GM19324 (cell line): ENCODE measurements around the gene SEBOX.
A peak's percentile ranks its signal among the peaks of the same experiment; 100 is the strongest.

ENCODE experiments used
- ATAC-seq: cut with Tn5 transposase; IDR thresholded peaks from one replicate; pipeline ENCODE4 v1.9.1; 2021; ENCODE audit warnings: mild to moderate bottlenecking, moderate library complexity; ENCODE audit not compliant: unreplicated experiment, low FRiP score

SEBOX gene

DNA sequence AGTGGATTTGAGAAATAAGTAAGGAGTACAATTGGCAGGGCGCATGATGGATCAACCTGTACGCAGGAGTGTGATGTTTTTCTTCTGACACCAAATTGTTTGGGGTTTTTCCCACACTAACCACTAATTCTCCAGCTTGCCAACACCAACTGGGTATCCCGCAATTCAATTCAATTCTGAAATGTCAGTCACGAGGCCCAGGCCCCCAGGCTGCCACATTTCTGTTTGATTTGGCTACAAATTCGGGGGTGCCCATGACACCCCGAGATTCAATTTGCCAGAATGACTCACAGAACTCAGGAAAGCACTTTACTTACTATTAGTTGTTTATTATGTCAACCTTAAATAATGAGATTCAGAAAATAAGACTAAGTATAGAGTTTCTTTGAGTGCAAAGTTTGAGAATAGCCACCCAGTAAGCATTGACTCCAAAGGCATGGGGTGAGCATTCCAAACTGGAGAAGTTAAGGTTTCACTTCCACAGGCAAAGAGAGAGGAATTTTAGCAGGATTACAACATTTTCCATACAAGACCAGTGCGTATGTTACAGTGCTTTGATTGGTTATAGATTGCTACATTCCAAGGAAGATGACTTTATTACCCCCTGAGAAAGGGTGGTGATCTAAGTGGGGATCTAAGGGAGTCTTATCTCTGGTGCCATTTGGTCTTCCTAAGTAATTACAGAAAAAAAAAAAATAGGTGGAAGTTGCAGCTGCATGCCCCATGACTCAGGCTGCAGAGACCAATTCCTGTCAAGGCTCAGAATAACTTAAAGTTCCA is 29.5 kb upstream of the SEBOX start:
- no peak for ATAC-seq

DNA sequence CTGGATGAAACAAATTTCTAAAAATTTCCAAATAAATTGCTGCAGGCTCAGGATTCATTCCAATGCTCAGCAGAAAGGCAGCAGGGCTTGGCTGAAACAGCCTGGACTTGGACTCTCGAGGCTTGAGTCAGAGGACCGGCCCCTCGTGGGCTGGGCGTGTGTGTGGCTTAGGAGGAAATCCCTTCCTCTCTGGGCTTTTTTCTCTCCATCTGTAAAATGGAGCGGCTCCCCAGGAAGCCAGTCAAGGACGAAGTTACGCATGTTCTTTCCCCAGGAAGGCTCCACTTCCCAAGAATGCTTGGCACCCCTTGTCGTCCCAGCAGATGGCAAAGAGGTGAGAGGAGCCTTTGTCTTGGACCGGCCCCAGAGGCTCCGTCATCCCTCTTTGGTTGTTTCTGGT is 27.5 kb upstream of the SEBOX start:
- ATAC-seq: no peak

DNA sequence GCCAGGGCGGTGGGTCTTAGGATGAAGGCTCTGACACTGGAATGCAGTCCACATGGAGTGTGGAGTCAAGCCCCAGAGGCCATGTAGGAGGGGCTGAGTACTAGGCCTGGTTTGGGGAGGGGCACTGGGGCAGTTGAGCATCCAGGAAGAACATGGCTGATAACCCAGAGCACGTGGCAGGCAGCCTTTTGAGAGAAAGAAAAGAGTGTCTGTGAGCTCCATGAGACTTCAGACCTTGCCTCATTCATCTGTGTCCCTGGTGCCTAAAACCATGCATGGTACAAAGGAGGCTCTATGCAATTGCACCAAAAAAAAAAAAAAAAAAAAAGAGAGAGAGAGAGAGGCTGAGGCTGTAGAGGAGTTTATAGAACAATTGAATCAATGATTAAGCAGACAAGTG is 26.4 kb upstream of the SEBOX start:
- ATAC-seq: no peak

DNA sequence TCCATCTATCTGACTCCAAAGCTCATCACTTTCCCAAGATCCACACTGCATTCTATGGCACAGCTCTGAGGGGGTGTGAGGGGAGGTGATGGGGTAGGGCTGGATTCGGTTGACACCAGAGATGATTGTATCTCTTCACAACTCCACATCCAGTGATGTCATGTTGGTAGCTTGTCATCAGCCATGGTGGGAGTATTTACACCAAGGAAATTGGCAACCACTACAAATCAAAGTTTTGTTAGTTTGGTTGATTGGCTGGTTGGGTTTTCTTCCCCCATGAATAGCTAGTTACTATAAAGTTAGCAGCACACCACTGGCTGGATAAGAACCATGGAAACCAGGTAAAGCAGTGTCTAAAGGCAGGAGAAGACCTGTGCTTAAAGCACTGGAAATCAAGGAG is 26.0 kb upstream of the SEBOX start:
- ATAC-seq: no peak

DNA sequence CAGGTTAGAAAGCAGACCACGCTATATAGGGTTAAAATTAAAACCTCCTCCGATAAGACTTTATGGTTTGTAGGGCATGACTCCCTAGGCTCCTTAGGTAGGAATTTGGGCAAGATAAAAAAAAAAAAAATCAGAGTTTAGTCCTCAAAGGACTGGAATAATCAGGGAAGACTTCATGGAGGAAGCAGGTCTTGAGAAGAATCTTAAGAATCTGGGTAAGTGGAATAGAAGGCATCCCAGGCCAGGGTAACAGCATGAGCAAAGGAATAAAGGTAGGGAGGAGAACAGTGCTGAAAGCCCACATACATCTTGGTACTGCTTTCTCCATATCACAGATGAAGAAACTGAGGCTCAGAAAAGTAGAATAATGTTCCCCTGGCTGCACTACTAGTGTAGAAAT is 25.6 kb upstream of the SEBOX start:
- ATAC-seq: no peak

DNA sequence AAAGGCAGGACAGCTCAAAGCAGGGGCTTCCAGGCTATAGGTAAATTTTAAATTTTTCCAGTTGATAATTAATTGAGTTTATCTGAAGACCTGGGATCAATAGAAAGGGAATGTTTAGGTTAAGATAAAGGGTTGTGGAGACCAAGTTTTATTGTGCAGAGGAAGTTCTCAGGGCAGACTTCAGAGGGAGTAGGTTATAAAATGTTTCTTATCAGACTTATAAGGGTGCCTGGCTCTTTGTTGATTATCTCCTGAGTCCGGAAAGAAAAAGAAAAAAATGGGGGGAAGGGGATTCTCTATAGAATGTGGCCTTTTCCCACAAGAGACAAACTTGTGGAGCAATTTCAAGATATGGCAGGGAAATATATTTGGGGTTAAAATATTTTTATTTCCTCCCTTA is 25.1 kb upstream of the SEBOX start:
- ATAC-seq: no peak

DNA sequence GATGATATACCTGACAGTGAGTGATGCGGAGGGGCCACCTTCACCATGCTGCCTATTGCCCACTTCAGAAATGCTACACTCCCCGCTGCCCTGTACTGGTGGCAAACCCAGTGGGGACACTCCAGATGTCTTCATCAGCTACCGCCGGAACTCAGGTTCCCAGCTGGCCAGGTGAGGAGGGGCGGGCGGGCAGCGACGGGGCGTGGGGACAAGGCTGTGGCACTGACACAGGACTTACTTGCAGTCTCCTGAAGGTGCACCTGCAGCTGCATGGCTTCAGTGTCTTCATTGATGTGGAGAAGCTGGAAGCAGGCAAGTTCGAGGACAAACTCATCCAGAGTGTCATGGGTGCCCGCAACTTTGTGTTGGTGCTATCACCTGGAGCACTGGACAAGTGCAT is 23.1 kb upstream of the SEBOX start:
- no peak for ATAC-seq

DNA sequence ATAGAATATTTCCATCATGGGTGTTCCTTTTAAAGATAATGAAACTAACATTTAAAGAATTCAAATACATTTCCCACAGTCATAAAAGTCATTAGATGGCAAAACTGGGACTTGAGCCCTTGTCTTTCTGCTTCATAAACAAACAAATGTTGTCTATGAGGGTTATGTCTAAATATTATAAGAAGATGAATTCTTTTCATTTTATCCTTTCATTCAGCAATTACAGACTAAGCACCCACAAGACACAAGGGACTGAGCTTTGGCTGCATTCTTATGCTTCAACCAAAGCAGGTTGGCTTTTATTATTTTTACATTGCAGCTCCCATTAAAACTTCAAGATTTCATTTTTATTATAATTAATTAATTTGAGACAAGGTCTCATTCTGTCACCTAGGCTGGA is 21.4 kb upstream of the SEBOX start:
- ATAC-seq: no peak

DNA sequence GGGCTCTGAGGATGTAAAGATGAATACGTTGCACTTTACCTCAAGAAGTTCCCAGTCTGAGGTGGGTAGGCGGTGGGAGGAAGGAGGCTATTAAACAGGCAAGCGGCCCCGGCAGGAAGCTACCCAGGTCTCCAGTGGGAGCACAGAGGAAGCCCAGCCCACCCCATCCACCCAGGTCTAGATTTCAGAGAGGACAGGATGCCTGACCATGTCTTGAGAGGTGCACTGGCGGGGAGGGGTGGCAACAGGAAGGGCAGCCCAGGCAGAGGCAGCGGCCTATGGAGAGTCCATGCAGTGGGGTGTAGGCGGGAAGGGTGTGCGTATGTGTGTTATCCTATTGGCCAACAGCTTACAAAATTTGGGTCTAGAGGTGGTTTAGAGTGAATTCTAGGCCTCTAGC is 20.4 kb upstream of the SEBOX start:
- no peak for ATAC-seq

DNA sequence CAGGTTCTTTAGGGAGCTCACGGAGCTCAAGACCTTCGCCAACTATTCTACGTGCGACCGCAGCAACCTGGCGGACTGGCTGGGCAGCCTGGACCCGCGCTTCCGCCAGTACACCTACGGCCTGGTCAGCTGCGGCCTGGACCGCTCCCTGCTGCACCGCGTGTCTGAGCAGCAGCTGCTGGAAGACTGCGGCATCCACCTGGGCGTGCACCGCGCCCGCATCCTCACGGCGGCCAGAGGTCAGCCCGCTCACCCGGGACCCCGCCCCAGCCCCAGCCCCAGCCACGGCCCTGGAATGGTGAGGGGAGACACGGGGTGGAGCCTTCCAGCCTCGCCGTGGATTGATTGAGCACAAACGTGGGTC is 20.0 kb upstream of the SEBOX start:
- no peak for ATAC-seq

DNA sequence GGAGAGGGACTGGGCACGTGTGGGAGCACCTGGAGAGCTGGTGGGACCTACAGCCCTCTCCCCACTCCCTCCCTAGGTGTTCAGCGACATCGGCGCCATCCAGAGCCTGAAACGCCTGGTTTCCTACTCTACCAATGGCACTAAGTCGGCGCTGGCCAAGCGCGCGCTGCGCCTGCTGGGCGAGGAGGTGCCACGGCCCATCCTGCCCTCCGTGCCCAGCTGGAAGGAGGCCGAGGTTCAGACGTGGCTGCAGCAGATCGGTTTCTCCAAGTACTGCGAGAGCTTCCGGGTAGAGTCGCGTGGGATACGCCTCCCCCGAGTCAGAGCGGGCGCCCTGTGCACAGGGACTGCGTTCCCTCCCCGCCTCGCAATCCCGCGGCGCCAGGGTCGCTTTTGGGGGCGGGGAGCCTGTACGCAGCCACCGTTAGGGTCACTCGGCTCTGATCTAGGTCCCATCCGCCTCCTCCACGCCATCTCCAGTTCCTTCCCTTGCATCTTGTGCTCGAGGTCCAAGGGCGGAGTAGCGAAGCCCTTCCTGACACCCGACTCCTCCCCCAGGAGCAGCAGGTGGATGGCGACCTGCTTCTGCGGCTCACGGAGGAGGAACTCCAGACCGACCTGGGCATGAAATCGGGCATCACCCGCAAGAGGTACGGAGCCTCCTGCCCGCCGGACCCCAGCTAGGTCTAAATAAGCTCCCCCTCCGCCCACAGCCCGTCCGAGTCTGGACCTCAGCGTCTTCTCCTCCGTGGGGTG is 19.5 kb upstream of the SEBOX start:
- ATAC-seq: no peak

DNA sequence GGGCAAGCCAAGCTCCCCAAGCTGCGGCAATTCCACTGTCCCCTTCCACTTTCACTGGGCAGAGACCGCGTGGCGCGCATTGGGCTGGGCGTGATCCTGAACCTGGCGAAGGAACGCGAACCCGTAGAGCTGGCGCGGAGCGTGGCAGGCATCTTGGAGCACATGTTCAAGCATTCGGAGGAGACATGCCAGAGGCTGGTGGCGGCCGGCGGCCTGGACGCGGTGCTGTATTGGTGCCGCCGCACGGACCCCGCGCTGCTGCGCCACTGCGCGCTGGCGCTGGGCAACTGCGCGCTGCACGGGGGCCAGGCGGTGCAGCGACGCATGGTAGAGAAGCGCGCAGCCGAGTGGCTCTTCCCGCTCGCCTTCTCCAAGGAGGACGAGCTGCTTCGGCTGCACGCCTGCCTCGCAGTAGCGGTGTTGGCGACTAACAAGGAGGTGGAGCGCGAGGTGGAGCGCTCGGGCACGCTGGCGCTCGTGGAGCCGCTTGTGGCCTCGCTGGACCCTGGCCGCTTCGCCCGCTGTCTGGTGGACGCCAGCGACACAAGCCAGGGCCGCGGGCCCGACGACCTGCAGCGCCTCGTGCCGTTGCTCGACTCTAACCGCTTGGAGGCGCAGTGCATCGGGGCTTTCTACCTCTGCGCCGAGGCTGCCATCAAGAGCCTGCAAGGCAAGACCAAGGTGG is 16.3 kb upstream of the SEBOX start:
- ATAC-seq: no peak

DNA sequence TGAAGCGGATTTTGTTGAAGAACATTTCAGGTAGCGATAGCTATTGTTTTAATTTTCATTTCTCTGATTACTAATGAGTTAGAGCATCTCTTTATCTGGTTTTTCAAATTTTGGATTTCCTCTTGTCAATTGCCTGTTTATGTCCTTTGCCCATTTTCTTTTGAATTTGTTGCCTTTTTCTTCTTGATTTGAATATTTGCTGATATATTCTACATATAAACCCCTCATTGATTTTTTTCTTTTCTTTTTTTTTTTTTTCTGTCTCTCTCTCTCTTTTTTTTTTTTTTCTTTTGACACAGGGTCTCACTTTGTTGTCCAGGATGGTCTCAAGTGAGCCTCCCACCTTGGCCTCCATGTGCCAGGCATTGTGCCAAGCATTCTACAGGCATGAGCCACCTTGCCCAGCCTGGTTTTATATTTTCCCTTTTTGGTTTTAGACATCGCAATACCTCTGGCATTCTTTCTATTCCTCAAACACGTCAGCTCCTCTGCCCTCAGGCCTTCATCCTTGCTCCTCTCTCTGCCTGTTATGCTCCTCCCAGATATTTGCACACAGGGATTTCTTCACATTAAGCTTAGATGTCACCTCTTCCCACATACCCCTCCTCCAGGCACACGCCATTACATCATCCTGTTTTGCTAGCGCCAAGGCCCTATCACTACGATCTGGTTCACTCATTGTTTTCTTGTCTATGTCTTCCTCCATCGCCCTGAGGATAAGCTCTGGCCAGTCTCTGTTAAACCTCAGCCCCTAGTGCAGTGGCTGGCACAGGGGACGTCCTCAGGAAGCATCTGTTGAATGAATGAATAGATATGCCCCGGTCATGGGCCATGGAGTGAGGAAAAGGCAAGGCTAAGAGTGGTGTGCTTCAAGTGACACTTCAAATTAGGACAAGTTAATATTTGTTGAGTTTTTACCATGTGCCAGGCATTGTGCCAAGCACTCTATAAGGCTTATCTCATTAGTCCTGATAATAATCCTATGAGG is 15.1 kb upstream of the SEBOX start:
- no peak for ATAC-seq

DNA sequence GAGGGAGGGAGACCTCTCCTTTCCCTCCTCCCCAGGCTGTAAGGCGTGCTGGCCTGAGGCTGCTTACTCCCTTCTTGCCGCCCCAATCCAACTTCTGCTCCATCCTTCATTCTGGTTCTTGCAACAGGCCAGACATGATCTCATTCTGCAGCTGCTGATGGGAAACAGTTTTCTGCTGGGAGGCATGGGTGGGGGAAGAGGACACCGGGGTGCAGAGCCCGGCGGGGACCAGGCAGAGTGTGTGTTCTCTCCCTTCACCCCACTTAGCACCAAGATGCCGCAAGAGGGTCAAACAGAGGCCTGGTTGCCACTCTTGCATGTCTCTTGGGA is 7.9 kb upstream of the SEBOX start:
- no peak for ATAC-seq

DNA sequence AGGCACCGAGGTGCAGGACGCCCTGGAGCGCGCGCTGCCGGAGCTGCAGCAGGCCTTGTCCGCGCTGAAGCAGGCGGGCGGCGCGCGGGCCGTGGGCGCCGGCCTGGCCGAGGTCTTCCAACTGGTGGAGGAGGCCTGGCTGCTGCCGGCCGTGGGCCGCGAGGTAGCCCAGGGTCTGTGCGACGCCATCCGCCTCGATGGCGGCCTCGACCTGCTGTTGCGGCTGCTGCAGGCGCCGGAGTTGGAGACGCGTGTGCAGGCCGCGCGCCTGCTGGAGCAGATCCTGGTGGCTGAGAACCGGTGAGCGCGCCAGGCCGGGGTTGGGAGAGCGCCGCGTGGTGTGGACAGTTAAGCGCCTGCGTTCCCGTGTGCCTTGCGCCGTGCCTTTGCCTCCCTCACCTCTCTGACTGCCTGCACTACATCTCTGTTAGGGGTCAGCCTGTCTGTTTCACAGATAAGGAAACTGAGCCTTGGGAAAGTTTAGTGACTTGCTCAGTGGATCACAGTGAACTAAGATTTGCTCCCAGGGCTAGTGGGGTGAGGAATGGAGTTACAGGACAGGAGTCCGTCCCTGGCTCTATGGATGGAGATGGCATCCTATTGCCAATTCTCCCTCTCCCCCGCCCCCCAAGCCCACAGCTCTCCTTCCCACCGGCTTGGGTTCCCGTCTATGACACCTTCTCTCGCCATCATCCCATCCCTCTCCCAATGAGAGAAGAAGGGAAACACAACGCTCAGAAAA is 7.4 kb upstream of the SEBOX start:
- ATAC-seq: peak; percentile 16

DNA sequence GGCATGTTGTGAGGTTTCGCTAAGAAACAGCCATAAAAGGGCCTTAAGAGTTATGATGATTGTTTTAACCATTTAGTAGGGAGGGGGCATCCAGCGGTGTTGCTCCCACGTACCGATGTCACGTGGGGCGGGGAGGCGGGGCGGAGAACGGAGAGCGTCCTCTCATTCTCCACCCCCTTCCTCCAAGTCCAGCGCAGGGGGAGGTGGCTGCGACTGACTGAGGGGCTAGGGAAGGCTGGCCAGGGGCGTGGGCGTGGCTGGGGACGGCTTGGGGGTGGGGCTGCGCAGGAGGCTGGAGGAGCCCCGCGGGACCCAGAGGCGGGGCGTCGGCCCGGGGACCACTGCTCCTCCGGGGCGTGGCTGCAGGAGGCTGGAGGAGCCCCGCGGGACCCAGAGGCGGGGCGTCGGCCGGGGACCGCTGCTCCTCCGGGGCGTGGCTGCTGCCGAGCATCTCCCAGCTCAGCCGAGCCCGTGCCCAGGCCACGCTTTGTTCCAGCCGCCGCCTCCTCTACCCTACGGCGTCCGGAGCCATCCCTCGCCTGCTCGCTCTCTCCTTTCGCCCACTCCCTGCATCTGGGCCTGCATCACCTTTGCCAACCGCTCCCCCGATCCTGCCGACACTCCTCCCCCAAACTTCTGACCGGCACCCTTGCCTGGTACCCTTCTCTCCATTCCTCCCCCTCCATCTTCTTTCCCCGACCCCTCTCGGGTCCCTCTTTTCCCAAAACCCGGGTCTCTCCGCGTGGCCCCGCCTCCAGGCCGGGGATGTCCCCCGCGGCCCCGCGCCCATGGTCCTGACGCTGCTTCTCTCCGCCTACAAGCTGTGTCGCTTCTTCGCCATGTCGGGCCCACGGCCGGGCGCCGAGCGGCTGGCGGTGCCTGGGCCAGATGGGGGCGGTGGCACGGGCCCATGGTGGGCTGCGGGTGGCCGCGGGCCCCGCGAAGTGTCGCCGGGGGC is 6.5 kb upstream of the SEBOX start, which contains the start of gene SARM1:
Gene SARM1, plus strand, starts transcription at position 450 of the 958 bp plus-strand sequence. Its CDS starts 339 bp downstream, at position 789.
- peak; percentile 81 for ATAC-seq

DNA sequence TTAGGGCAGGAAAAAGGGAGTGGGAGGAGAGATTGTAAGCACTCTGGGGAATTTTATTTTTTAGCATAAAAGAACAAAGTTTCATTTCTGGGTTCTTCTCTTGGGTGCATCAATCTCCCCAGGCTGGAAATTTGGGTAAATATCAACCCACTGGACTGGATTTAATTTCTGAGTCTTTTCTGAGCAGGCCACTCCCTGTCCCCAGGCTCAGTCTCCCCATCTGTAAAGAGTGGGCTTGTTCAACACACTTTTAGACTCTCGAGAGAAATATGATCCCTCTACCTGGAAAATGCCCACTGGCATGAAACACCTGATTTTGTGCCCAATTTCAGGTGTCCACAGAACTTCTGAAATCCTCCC is 5.7 kb upstream of the SEBOX start:
- ATAC-seq: no peak

DNA sequence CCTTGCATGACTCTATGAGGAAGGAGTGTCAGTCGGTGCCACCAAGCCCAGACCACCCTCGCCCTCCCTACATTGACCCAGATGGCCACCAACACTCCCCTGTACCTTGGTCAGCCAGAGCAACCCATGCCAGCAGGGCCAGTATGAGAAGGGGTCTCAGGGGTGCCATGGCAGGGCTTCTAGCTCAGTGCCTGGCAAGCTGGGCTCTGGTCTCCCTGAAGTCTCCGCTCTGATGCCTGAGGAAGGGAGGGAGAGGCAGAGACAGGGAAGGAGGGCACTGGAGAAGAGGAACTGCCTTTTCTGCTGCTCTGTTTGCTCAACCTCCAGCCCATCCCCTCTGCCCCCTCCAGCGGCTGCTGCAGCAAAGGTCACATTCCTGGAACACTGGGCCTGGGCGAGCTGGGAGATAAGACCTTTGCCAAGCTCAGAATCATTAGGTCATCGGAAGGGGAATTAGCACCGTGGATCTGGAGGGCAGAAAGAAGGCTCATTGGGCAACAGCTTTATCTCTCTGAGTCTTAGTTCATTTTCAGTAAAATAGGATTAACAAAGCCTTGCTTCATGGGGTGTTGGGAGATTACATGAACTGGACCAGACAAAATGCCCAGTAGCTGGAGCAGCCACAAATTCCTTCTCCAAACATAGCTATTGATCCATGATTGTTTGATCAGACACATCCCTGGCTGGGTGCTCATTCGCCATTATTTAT is 5.2 kb upstream of the SEBOX start, which contains the start of gene VTN:
Gene VTN, minus strand, starts transcription at position 273 of the 709 bp plus-strand sequence. Its CDS starts 104 bp downstream, at position 169.
- ATAC-seq: no peak
